MM.1S (cell line): ENCODE data around the gene LOXHD1.

Experiments
- EZH2 ChIP-seq: fragments of 300-600 bp; sonication (generic); optimal IDR thresholded peaks from 2 replicates; pipeline ENCODE3; 2017; ENCODE audit warnings: low read depth, mild to moderate bottlenecking, antibody characterized with exemption, low read length, mixed read lengths
- TF ChIP-seq, protein P1 (sequence below): fragments of 300-600 bp; sonication (generic); IDR thresholded peaks from 2 replicates; pipeline ENCODE4 v1.5.1; 2016; ENCODE audit warnings: antibody characterized with exemption, low read length, mixed read lengths

DNA sequence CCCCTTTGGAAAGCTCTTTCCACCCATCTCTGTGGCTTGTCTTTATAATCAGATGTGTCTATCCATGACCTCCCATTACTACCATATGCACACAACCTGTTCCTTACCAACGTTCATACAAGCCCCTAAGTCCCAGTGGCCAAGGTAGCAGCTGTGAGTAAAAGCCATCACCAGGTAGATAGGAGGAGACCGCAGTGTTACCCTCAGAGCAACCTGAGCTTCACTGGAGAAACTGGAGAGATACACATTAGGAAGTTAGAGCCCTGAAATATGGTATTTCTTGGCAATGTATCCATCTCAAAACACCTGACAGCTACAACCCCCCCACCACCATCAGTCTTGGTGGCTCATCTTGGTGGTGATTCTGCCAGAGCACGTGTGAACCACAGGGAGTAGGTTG, 26.0 kb downstream of the LOXHD1 start:
- TF ChIP-seq, protein P1, sequence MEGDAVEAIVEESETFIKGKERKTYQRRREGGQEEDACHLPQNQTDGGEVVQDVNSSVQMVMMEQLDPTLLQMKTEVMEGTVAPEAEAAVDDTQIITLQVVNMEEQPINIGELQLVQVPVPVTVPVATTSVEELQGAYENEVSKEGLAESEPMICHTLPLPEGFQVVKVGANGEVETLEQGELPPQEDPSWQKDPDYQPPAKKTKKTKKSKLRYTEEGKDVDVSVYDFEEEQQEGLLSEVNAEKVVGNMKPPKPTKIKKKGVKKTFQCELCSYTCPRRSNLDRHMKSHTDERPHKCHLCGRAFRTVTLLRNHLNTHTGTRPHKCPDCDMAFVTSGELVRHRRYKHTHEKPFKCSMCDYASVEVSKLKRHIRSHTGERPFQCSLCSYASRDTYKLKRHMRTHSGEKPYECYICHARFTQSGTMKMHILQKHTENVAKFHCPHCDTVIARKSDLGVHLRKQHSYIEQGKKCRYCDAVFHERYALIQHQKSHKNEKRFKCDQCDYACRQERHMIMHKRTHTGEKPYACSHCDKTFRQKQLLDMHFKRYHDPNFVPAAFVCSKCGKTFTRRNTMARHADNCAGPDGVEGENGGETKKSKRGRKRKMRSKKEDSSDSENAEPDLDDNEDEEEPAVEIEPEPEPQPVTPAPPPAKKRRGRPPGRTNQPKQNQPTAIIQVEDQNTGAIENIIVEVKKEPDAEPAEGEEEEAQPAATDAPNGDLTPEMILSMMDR: no peak
- TF ChIP-seq EZH2: no peak
